Stimulated activated naive CD4-positive, alpha-beta T cell (primary cell): ENCODE data around the gene EFTUD2.
"Not testable (repeated sequence)": the region's sequence is repeated elsewhere in the genome, so short reads cannot be mapped to it uniquely, and the experiment has no call there.

Experiments used
- DNase-seq, 6 experiments: peaks; one replicate each; lab custom pipeline; 2025; lab: John Stamatoyannopoulos, UW

EFTUD2 gene

GRCh38 chr17:44808656-44809388, 90.4 kb downstream of the EFTUD2 start:
- not testable (repeated sequence) for DNase-seq

GRCh38 chr17:44808156-44808555, 91.1 kb downstream of the EFTUD2 start:
- no peak for DNase-seq

GRCh38 chr17:44807817-44808155, 91.5 kb downstream of the EFTUD2 start:
- DNase-seq: no peak

- no peak for DNase-seq
These were observed 92.0 kb downstream of the EFTUD2 start for GRCh38 chr17:44807093-44807816.

- no peak for DNase-seq
These were observed 94.7 kb downstream of the EFTUD2 start for GRCh38 chr17:44804302-44805089.

GRCh38 chr17:44801880-44802279, 97.4 kb downstream of the EFTUD2 start:
- DNase-seq: no peak
